IPS DF 6.9 (cell line): ENCODE data around the gene AIF1.

Experiments
- DNase-seq: peaks from one replicate; pipeline ENCODE4 v3.0.0-alpha.2; 2013; ENCODE audit warnings: low read depth, low spot score
- H3K27ac ChIP-seq: one replicate; pipeline ENCODE4 v1.5.1; 2013; ENCODE audit warnings: low read length, control low read depth
- H3K27me3 ChIP-seq: 2 replicates; pipeline ENCODE4 v1.6.1; 2013; ENCODE audit warnings: mild to moderate bottlenecking, low read length; ENCODE audit not compliant: control insufficient read depth, insufficient read depth
- H3K36me3 ChIP-seq: 2 replicates; pipeline ENCODE4 v1.6.1; 2013; ENCODE audit warnings: low read length; ENCODE audit not compliant: control insufficient read depth, insufficient read depth
- H3K4me1 ChIP-seq: 2 replicates; pipeline ENCODE4 v1.6.1; 2013; ENCODE audit warnings: low read length; ENCODE audit not compliant: control insufficient read depth, insufficient read depth
- H3K4me3 ChIP-seq: 2 replicates; pipeline ENCODE4 v1.5.1; 2013; ENCODE audit warnings: mild to moderate bottlenecking, low read length
- H3K9me3 ChIP-seq: 2 replicates; pipeline ENCODE4 v1.6.1; 2013; ENCODE audit warnings: low read length, inconsistent platforms; ENCODE audit not compliant: control insufficient read depth, insufficient read depth
- WGBS: extraction: QIAGEN DNeasy Blood & Tissue Kit; methylation state at CpG from one replicate; pipeline ENCODE4 v1.1.7; 2013; ENCODE audit warnings: mixed read lengths, missing lambda C conversion rate; ENCODE audit not compliant: insufficient read length, insufficient coverage; 5-methylcytosine and 5-hydroxymethylcytosine counted together

The AIF1 gene

GRCh38 chr6:31622684-31623091 lies 7.7 kb downstream of the AIF1 start:
- Histone ChIP-seq H3K27me3 (no peaks in the 10 kb centered on the region), H3K27ac (no peak overlapping the region), H3K36me3 (peaks cover 42% of the 10 kb centered on the region), H3K4me1 (no peaks in the 10 kb centered on the region), H3K4me3 (no peak overlapping the region), H3K9me3 (no peaks in the 10 kb centered on the region)
- no peak for DNase-seq
- WGBS = no CpG with 5 or more reads among the region's 10 CpGs

GRCh38 chr6:31624070-31624469 lies 9.0 kb downstream of the AIF1 start:
- Histone ChIP-seq H3K4me1 (no peaks in the 10 kb centered on the region), H3K36me3 (peaks cover 50% of the 10 kb centered on the region), H3K27ac (no peak overlapping the region), H3K4me3 (no peak overlapping the region), H3K9me3 (no peaks in the 10 kb centered on the region), H3K27me3 (no peaks in the 10 kb centered on the region)
- no peak for DNase-seq
- WGBS = no CpG with 5 or more reads among the region's 10 CpGs

DNA sequence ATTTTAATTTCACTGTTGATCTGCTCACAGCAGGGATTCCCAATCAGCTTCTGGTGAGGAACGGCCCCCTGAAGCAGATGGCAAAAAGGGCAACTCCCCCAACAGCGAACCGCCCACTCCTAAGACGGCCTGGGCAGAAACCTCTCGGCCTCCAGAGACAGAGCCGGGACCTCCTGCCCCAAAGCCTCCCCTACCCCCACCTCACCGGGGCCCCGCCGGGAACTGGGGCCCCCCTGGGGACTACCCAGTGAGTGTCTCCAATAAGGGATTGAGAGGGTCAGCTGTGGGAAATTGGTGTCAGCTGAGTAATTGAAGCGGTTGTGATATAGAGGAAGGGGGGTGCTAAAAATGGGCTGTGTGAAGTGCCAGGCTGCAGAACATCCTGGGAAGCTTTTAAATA lies 11.9 kb downstream of the AIF1 start:
- Histone ChIP-seq H3K27ac (no peak overlapping the region), H3K36me3 (peaks cover 73% of the 10 kb centered on the region), H3K9me3 (no peaks in the 10 kb centered on the region), H3K27me3 (no peaks in the 10 kb centered on the region), H3K4me3 (no peak overlapping the region), H3K4me1 (no peaks in the 10 kb centered on the region)
- no CpG with 5 or more reads among the region's 10 CpGs for WGBS
- DNase-seq = no peak

GRCh38 chr6:31627690-31628287 lies 12.8 kb downstream of the AIF1 start:
- Histone ChIP-seq H3K4me3 (no peak overlapping the region), H3K4me1 (no peaks in the 10 kb centered on the region), H3K27ac (no peak overlapping the region), H3K36me3 (peaks cover 79% of the 10 kb centered on the region), H3K9me3 (no peaks in the 10 kb centered on the region), H3K27me3 (no peaks in the 10 kb centered on the region)
- DNase-seq = no peak
- WGBS = no CpG with 5 or more reads among the region's 19 CpGs

GRCh38 chr6:31629014-31629413 lies 14.0 kb downstream of the AIF1 start:
- H3K4me1 ChIP-seq = no peaks in the 10 kb centered on the region
- peaks cover 80% of the 10 kb centered on the region for H3K36me3 ChIP-seq
- H3K27ac ChIP-seq = no peak overlapping the region
- H3K27me3 ChIP-seq = no peaks in the 10 kb centered on the region
- WGBS = no CpG with 5 or more reads among the region's 7 CpGs
- DNase-seq = no peak
- H3K4me3 ChIP-seq = no peak overlapping the region
- no peaks in the 10 kb centered on the region for H3K9me3 ChIP-seq

DNA sequence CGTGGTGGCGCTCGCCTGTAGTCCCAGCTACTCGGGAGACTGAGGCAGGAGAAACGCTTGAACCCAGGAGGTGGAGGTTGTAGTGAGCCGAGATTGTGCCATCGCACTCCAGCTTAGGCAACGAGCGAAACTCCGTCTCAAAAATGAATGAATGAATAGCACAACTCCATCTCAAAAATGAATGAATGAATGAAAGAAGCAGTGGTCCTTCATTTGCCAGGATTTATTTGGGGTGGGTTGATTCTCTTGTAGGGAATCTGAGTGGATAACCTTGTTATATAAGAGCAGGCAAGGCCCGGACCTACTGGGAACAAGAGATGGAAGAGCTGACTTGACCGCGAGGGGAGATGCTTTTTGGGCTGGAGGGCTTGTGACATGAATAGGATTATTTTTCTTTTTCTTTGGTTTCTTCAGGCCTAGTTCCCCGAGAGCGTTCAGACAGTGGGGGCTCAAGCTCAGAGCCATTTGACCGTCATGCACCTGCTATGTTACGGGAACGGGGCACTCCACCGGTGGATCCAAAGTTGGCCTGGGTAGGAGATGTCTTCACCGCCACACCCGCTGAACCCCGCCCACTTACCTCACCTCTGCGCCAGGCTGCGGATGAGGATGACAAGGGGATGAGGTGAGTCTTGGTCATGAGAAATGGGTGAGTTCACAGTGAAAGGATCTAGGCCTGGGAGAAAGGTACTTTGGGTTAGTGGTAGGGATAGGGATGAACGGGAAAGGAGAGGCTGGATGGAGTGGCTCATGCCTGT lies 15.3 kb downstream of the AIF1 start:
- H3K27me3 ChIP-seq = no peaks in the 10 kb centered on the region
- no peak for DNase-seq
- no CpG with 5 or more reads among the region's 25 CpGs for WGBS
- H3K27ac ChIP-seq = no peak overlapping the region
- H3K4me1 ChIP-seq = no peaks in the 10 kb centered on the region
- H3K9me3 ChIP-seq = no peaks in the 10 kb centered on the region
- no peak overlapping the region for H3K4me3 ChIP-seq
- H3K36me3 ChIP-seq = peaks cover 85% of the 10 kb centered on the region

DNA sequence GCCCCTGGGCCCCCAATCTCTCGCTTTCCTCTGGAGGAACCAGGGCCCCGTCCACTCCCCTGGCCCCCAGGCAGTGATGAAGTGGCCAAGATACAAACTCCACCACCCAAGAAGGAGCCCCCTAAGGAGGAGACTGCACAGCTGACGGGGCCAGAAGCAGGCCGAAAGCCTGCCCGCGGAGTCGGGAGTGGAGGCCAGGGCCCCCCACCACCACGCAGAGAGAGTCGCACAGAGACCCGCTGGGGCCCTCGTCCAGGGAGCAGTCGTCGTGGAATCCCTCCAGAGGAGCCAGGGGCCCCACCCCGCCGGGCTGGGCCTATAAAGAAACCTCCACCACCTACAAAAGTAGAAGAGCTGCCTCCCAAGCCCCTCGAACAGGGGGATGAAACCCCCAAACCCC lies 16.2 kb downstream of the AIF1 start:
- H3K9me3 ChIP-seq = no peaks in the 10 kb centered on the region
- H3K27ac ChIP-seq = no peak overlapping the region
- no peaks in the 10 kb centered on the region for H3K27me3 ChIP-seq
- no peak overlapping the region for H3K4me3 ChIP-seq
- H3K36me3 ChIP-seq = peaks cover 85% of the 10 kb centered on the region
- H3K4me1 ChIP-seq = no peaks in the 10 kb centered on the region
- no peak for DNase-seq
- WGBS = no CpG with 5 or more reads among the region's 16 CpGs

GRCh38 chr6:31631681-31632278 lies 16.7 kb downstream of the AIF1 start:
- H3K9me3 ChIP-seq = no peaks in the 10 kb centered on the region
- no CpG with 5 or more reads among the region's 32 CpGs for WGBS
- no peak for DNase-seq
- no peak overlapping the region for H3K4me3 ChIP-seq
- peaks cover 85% of the 10 kb centered on the region for H3K36me3 ChIP-seq
- H3K4me1 ChIP-seq = no peaks in the 10 kb centered on the region
- no peaks in the 10 kb centered on the region for H3K27me3 ChIP-seq
- H3K27ac ChIP-seq = no peak overlapping the region

DNA sequence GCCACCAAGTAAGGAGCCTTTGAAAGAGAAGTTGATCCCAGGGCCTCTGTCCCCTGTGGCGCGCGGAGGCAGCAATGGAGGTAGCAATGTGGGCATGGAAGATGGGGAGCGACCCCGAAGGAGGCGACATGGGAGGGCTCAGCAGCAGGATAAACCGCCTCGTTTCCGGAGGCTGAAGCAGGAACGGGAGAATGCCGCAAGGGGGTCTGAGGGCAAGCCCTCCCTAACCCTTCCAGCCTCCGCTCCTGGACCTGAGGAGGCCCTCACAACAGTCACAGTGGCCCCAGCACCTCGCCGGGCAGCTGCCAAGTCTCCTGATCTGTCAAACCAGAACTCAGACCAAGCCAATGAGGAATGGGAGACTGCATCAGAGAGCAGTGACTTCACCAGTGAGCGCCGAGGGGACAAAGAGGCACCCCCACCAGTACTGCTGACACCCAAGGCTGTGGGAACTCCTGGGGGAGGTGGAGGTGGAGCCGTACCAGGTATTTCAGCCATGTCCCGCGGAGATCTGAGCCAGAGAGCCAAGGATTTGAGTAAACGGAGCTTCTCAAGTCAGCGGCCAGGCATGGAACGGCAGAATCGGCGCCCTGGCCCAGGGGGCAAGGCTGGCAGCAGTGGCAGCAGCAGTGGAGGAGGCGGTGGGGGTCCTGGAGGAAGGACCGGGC lies 17.4 kb downstream of the AIF1 start:
- DNase-seq = no peak
- Histone ChIP-seq H3K36me3 (peaks cover 85% of the 10 kb centered on the region), H3K4me3 (no peak overlapping the region), H3K27ac (no peak overlapping the region), H3K27me3 (no peaks in the 10 kb centered on the region), H3K4me1 (no peaks in the 10 kb centered on the region), H3K9me3 (no peaks in the 10 kb centered on the region)
- WGBS = no CpG with 5 or more reads among the region's 26 CpGs

GRCh38 chr6:31633447-31633846 lies 18.4 kb downstream of the AIF1 start:
- H3K27me3 ChIP-seq = no peaks in the 10 kb centered on the region
- H3K9me3 ChIP-seq = no peaks in the 10 kb centered on the region
- no peak for DNase-seq
- no peak overlapping the region for H3K27ac ChIP-seq
- no peaks in the 10 kb centered on the region for H3K4me1 ChIP-seq
- H3K4me3 ChIP-seq = no peak overlapping the region
- no CpG with 5 or more reads among the region's 7 CpGs for WGBS
- H3K36me3 ChIP-seq = peaks cover 75% of the 10 kb centered on the region
